HG02970 (cell line): Measurements from ENCODE around the gene SVOPL.
"Not testable (repeated sequence)": the region's sequence is repeated elsewhere in the genome, so short reads cannot be mapped to it uniquely, and the experiment has no call there.

ENCODE experiments used
- ATAC-seq: cut with Tn5 transposase; IDR thresholded peaks from one replicate; pipeline ENCODE4 v1.9.1; 2021; ENCODE audit warnings: mild to moderate bottlenecking, moderate library complexity, moderate number of reproducible peaks; ENCODE audit not compliant: unreplicated experiment, low FRiP score

The SVOPL gene

GRCh38 chr7:138700857-138701536, at the start of gene SVOPL:
SVOPL (minus strand) TSS chr7:138701362; CDS start chr7:138679045, 22,317 bp downstream.
- no peak for ATAC-seq

GRCh38 chr7:138750473-138750872, 49.3 kb upstream of the SVOPL start:
- no peak for ATAC-seq

- ATAC-seq = no peak
Observed at GRCh38 chr7:138749960-138750359, 48.8 kb upstream of the SVOPL start.

- no peak for ATAC-seq
Observed at GRCh38 chr7:138748666-138749065, 47.5 kb upstream of the SVOPL start.

GRCh38 chr7:138746073-138746472, 44.9 kb upstream of the SVOPL start:
- ATAC-seq = no peak

GRCh38 chr7:138745189-138745588, 44.0 kb upstream of the SVOPL start:
- no peak for ATAC-seq

- ATAC-seq = no peak
Observed at GRCh38 chr7:138741453-138741735, 40.2 kb upstream of the SVOPL start.

- ATAC-seq = no peak
Observed at GRCh38 chr7:138739859-138740258, 38.7 kb upstream of the SVOPL start.

- no peak for ATAC-seq
Observed at GRCh38 chr7:138738551-138739335, 37.6 kb upstream of the SVOPL start.

- no peak for ATAC-seq
Observed at GRCh38 chr7:138738114-138738513, 37.0 kb upstream of the SVOPL start.

GRCh38 chr7:138735399-138735798, 34.2 kb upstream of the SVOPL start:
- ATAC-seq = no peak

GRCh38 chr7:138731733-138732132, 30.6 kb upstream of the SVOPL start:
- not testable (repeated sequence) for ATAC-seq

- no peak for ATAC-seq
Observed at GRCh38 chr7:138729444-138729843, 28.3 kb upstream of the SVOPL start.

GRCh38 chr7:138727336-138728099, 26.4 kb upstream of the SVOPL start:
- ATAC-seq = no peak

- no peak for ATAC-seq
Observed at GRCh38 chr7:138726288-138726687, 25.1 kb upstream of the SVOPL start.

GRCh38 chr7:138720286-138720685, 19.1 kb upstream of the SVOPL start:
- ATAC-seq = no peak

GRCh38 chr7:138716889-138717288, 15.7 kb upstream of the SVOPL start:
- no peak for ATAC-seq

GRCh38 chr7:138713191-138713590, 12.0 kb upstream of the SVOPL start:
- no peak for ATAC-seq

GRCh38 chr7:138712652-138713051, 11.5 kb upstream of the SVOPL start:
- no peak for ATAC-seq

GRCh38 chr7:138710536-138711385, 9.6 kb upstream of the SVOPL start:
- ATAC-seq = no peak

- ATAC-seq = no peak
Observed at GRCh38 chr7:138705167-138705566, 4.0 kb upstream of the SVOPL start.
